Neural progenitor cell (in vitro differentiated cells): ENCODE data around the gene PHKA1. TPM values are rescaled to one million over a fixed set of nuclear protein-coding genes. Genes with fewer than 3 reads are reported as not detected.
"Not testable (repeated sequence)": the region's sequence is repeated elsewhere in the genome, so short reads cannot be mapped to it uniquely, and the experiment has no call there.

ENCODE experiments used
- DNase-seq: peaks from one replicate; pipeline ENCODE4 v3.0.0-alpha.2; 2016; ENCODE audit warnings: low spot score
- H2AFZ ChIP-seq: fragments of 200-600 bp; sonication (generic); replicated peaks from 2 replicates; pipeline ENCODE4 v1.6.1; 2016; ENCODE audit warnings: antibody characterized with exemption
- H3F3A ChIP-seq: fragments of 200-600 bp; sonication (generic); 2 replicates; pipeline ENCODE4 v1.6.1; 2016; ENCODE audit warnings: antibody characterized with exemption, low read depth
- H3K27ac ChIP-seq: fragments of 200-600 bp; sonication (generic); 2 replicates; pipeline ENCODE4 v1.5.1; 2016; ENCODE audit warnings: mild to moderate bottlenecking
- H3K27me3 ChIP-seq: fragments of 200-600 bp; sonication (generic); 2 replicates; pipeline ENCODE4 v1.6.1; 2016; ENCODE audit warnings: mild to moderate bottlenecking, moderate library complexity
- H3K36me3 ChIP-seq: fragments of 200-600 bp; sonication (generic); 2 replicates; pipeline ENCODE4 v1.5.1; 2016
- H3K4me1 ChIP-seq: fragments of 200-600 bp; sonication (generic); 2 replicates; pipeline ENCODE4 v1.6.1; 2016; ENCODE audit warnings: mixed run types
- H3K4me2 ChIP-seq: fragments of 200-600 bp; sonication (generic); 2 replicates; pipeline ENCODE4 v1.6.1; 2016
- H3K4me3 ChIP-seq: fragments of 200-600 bp; sonication (generic); 2 replicates; pipeline ENCODE4 v1.5.1; 2016
- H3K79me2 ChIP-seq: fragments of 200-600 bp; sonication (generic); 2 replicates; pipeline ENCODE4 v1.6.1; 2016; ENCODE audit warnings: low read depth
- H3K9ac ChIP-seq: fragments of 200-600 bp; sonication (generic); 2 replicates; pipeline ENCODE4 v1.6.1; 2016
- H3K9me3 ChIP-seq: fragments of 200-600 bp; sonication (generic); 2 replicates; pipeline ENCODE4 v1.5.1; 2016; ENCODE audit warnings: low read depth
- H4K20me1 ChIP-seq: fragments of 200-600 bp; sonication (generic); 2 replicates; pipeline ENCODE4 v1.6.1; 2016; ENCODE audit warnings: low read depth
- H3K27ac Mint-ChIP-seq: 3 replicates; pipeline ENCODE4 v1.8.0; 2021; ENCODE audit warnings: mixed read lengths
- H3K27me3 Mint-ChIP-seq: 2 replicates; pipeline ENCODE4 v1.8.0; 2022; ENCODE audit warnings: low read depth, mild to moderate bottlenecking, inconsistent platforms, moderate library complexity, mixed read lengths; ENCODE audit not compliant: insufficient read depth
- H3K36me3 Mint-ChIP-seq: 3 replicates; pipeline ENCODE4 v1.8.0; 2021; ENCODE audit warnings: mixed read lengths
- H3K4me1 Mint-ChIP-seq: 3 replicates; pipeline ENCODE4 v1.8.0; 2021; ENCODE audit warnings: mixed read lengths
- H3K4me3 Mint-ChIP-seq: 3 replicates; pipeline ENCODE4 v1.8.0; 2021; ENCODE audit warnings: mild to moderate bottlenecking, moderate library complexity, mixed read lengths
- H3K9me3 Mint-ChIP-seq: 3 replicates; pipeline ENCODE4 v1.8.0; 2020; ENCODE audit warnings: mixed read lengths
- EZH2phosphoT487 ChIP-seq: fragments of 200-600 bp; sonication (generic); IDR thresholded peaks from 2 replicates; pipeline ENCODE4 v1.6.1; 2017; ENCODE audit warnings: antibody characterized with exemption
- total RNA-seq: library from RNA; depleted of rRNA; stranded (reverse); fragments of >200 nt; gene quantifications from 2 replicates; pipeline ENCODE4 v1.2.3, GENCODE V29; 2015; ENCODE audit warnings: low replicate concordance

The PHKA1 gene
- 5.1 and 5.2 TPM in 2 replicates for total RNA-seq

- Mint-ChIP-seq H3K27ac (peak within 1 kb of the TSS; percentile 60), H3K4me3 (peak within 1 kb of the TSS; percentile 84), H3K9me3 (peaks cover 12% of the 10 kb centered on the region)
- H3K27me3 ChIP-seq, H3K79me2 ChIP-seq, H3K9ac ChIP-seq, H3F3A ChIP-seq, H3K4me1 Mint-ChIP-seq, H3K27ac ChIP-seq, H4K20me1 ChIP-seq, H3K27me3 Mint-ChIP-seq, H3K36me3 ChIP-seq, H3K36me3 Mint-ChIP-seq, H3K9me3 ChIP-seq, H3K4me1 ChIP-seq: not testable (repeated sequence)
- peak within 1 kb of the TSS; percentile 48 for H3K4me3 ChIP-seq
- DNase-seq: peak; percentile 62
- peak within 1 kb of the TSS; percentile 74 for H3K4me2 ChIP-seq
- H2AFZ ChIP-seq: peak within 1 kb of the TSS; percentile 27
Observed at GRCh38 chrX:72713599-72714477, at the start of gene PHKA1. PHKA1 (minus strand) TSS chrX:72714306; CDS start chrX:72713880, 426 bp downstream.

GRCh38 chrX:72760454-72760853, 46.3 kb upstream of the PHKA1 start:
- H3K36me3 ChIP-seq, H3K27ac ChIP-seq, H3K27ac Mint-ChIP-seq, H3K4me2 ChIP-seq, H3K4me3 ChIP-seq, H3K4me1 ChIP-seq, H3K36me3 Mint-ChIP-seq, H3K27me3 ChIP-seq, H3K9me3 ChIP-seq, H3K79me2 ChIP-seq, H2AFZ ChIP-seq, H3K27me3 Mint-ChIP-seq, H4K20me1 ChIP-seq, H3K4me3 Mint-ChIP-seq, H3K9me3 Mint-ChIP-seq, H3F3A ChIP-seq, H3K4me1 Mint-ChIP-seq, DNase-seq, H3K9ac ChIP-seq: not testable (repeated sequence)

DNA sequence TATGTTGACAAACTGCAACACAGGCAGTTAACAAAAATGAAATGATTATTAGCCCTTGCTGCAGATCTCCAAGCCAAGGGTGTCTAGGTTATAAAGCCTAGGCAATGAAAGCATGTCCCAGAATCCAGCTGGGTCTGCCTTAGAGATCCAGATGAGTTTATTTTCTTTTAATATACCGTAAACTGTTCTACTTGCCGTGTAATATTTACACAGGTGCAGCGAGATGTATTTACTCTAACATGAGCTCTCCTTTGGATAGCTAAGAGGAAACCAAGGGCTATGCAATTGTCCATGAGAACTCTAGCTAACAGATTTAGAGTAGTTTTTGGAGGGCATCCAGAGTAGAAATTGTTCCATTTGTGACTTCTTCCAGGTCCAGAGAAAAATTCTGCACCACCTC, 34.4 kb upstream of the PHKA1 start:
- not testable (repeated sequence) for H3K9me3 Mint-ChIP-seq, H3K9ac ChIP-seq, H3K4me3 Mint-ChIP-seq, H3K36me3 ChIP-seq, H3K27me3 ChIP-seq, H3K27ac ChIP-seq, H4K20me1 ChIP-seq, DNase-seq, H3K4me1 ChIP-seq, H3K27ac Mint-ChIP-seq, H3K4me3 ChIP-seq, H3K4me2 ChIP-seq, H3K36me3 Mint-ChIP-seq, H3K9me3 ChIP-seq, H3K79me2 ChIP-seq, H2AFZ ChIP-seq, H3F3A ChIP-seq, H3K27me3 Mint-ChIP-seq, H3K4me1 Mint-ChIP-seq

- not testable (repeated sequence) for H3K4me1 ChIP-seq, H3K9me3 ChIP-seq, H3K36me3 ChIP-seq, H3K27me3 ChIP-seq, H3K27ac ChIP-seq, H3K4me3 ChIP-seq, H3K4me1 Mint-ChIP-seq, H3K36me3 Mint-ChIP-seq, H3K4me3 Mint-ChIP-seq, H4K20me1 ChIP-seq, H3K79me2 ChIP-seq, H3K4me2 ChIP-seq, H3K9ac ChIP-seq, H3F3A ChIP-seq, DNase-seq, H3K9me3 Mint-ChIP-seq, H3K27ac Mint-ChIP-seq, H3K27me3 Mint-ChIP-seq, H2AFZ ChIP-seq
Observed at GRCh38 chrX:72745546-72745945, 31.4 kb upstream of the PHKA1 start.

DNA sequence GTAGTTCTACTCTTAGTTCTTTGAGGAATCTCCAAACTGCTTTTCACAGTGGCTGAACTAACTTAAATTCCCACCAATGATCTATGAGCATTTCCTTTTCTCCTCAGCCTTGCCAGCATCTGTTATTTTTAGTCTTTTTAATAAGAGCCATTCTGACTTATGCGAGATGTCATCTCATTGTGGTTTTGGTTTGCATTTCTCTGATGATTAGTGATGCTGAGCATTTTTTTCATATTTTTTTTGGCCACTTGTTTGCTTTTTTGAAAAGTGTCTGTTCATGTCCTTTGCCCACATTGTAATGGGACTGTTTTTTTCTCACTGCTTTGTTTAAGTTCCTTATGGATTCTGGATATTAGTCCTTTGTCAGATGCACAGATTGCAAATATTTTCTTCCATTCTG, 21.5 kb upstream of the PHKA1 start:
- Histone ChIP-seq H3K27ac (no peak overlapping the region), H3K4me2 (no peak overlapping the region), H3K27me3 (no peaks in the 10 kb centered on the region), H3F3A (no peaks in the 10 kb centered on the region), H3K9me3 (no peaks in the 10 kb centered on the region), H3K4me1 (peaks cover 4% of the 10 kb centered on the region), H3K36me3 (no peaks in the 10 kb centered on the region), H3K9ac (no peak overlapping the region), H3K79me2 (no peaks in the 10 kb centered on the region), H4K20me1 (no peaks in the 10 kb centered on the region), H3K4me3 (no peak overlapping the region), H2AFZ (no peak overlapping the region)
- no peak for TF ChIP-seq EZH2phosphoT487
- H3K36me3 Mint-ChIP-seq: no peaks in the 10 kb centered on the region
- no peaks in the 10 kb centered on the region for H3K27me3 Mint-ChIP-seq
- H3K4me1 Mint-ChIP-seq: peaks cover 2% of the 10 kb centered on the region
- no peak overlapping the region for H3K27ac Mint-ChIP-seq
- no peak overlapping the region for H3K4me3 Mint-ChIP-seq
- no peak for DNase-seq
- peaks cover 4% of the 10 kb centered on the region for H3K9me3 Mint-ChIP-seq

DNA sequence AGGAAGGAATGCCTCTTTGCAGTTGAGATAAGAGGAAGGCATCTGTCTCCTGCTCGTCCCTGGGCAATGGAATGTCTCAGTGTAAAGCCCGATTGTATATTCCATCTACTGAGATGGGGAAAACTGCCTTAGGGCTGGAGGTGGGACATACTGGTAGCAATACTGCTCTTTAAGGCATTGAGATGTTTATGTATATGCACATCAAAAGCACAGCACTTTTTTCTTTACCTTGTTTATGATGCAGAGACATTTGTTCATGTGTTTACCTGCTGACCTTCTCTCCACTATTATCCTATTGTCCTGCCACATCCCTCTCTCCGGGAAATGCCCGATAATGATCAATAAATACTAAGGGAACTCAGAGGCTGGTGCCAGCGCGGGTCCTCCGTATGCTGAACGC, 19.5 kb upstream of the PHKA1 start:
- not testable (repeated sequence) for H3K4me1 ChIP-seq, H3K27me3 Mint-ChIP-seq, H2AFZ ChIP-seq, DNase-seq, H3K4me2 ChIP-seq, H3F3A ChIP-seq, H3K4me3 Mint-ChIP-seq, H3K9ac ChIP-seq, H3K27me3 ChIP-seq, H3K27ac ChIP-seq, H3K36me3 Mint-ChIP-seq, H3K27ac Mint-ChIP-seq, H3K4me1 Mint-ChIP-seq, H4K20me1 ChIP-seq, H3K9me3 ChIP-seq, H3K4me3 ChIP-seq, H3K9me3 Mint-ChIP-seq, H3K36me3 ChIP-seq, H3K79me2 ChIP-seq
